GM23248 (cell line): ENCODE results near the gene GLUL.

Source experiments
- EZH2 ChIP-seq: fragments of 200-600 bp; sonication (generic); IDR thresholded peaks from 2 replicates; pipeline ENCODE4 v1.6.1; 2018; ENCODE audit warnings: antibody characterized with exemption, mild to moderate bottlenecking; ENCODE audit not compliant: insufficient read depth, poor library complexity, severe bottlenecking
- EZH2phosphoT487 ChIP-seq: fragments of 200-600 bp; sonication (generic); IDR thresholded peaks from 2 replicates; pipeline ENCODE4 v1.6.1; 2018; ENCODE audit warnings: antibody characterized with exemption, moderate library complexity, mild to moderate bottlenecking, low read depth; ENCODE audit not compliant: insufficient read depth

- TF ChIP-seq EZH2 (no peak), EZH2phosphoT487 (no peak)
These were observed 11.4 kb downstream of the GLUL start for GRCh38 chr1:182380199-182380598.
